KMS-11 (cell line): ENCODE results near the gene PNPLA7.
"Not testable (repeated sequence)": the region's sequence is repeated elsewhere in the genome, so short reads cannot be mapped to it uniquely, and the experiment has no call there.

Experiments used
- H2AFZ ChIP-seq: fragments of 200-600 bp; sonication (generic); 2 replicates; pipeline ENCODE4 v1.6.1; 2016; ENCODE audit warnings: antibody characterized with exemption, mixed run types, low read depth
- H3K27ac ChIP-seq: fragments of 200-600 bp; sonication (generic); 2 replicates; pipeline ENCODE4 v1.6.1; 2016; ENCODE audit warnings: mild to moderate bottlenecking, mixed run types
- H3K27me3 ChIP-seq: fragments of 200-600 bp; sonication (generic); 2 replicates; pipeline ENCODE4 v1.6.1; 2017; ENCODE audit warnings: mild to moderate bottlenecking, low read depth, mixed run types, moderate library complexity; ENCODE audit not compliant: insufficient read depth
- H3K36me3 ChIP-seq: fragments of 200-600 bp; sonication (generic); 2 replicates; pipeline ENCODE4 v1.6.1; 2017; ENCODE audit warnings: mild to moderate bottlenecking, mixed run types; ENCODE audit not compliant: insufficient read depth
- H3K4me1 ChIP-seq: fragments of 200-600 bp; sonication (generic); 2 replicates; pipeline ENCODE4 v1.6.1; 2016; ENCODE audit warnings: mild to moderate bottlenecking, low read depth, mixed run types; ENCODE audit not compliant: poor library complexity, severe bottlenecking
- H3K4me2 ChIP-seq: fragments of 200-600 bp; sonication (generic); 2 replicates; pipeline ENCODE4 v1.7.0; 2016; ENCODE audit warnings: mild to moderate bottlenecking, mixed run types
- H3K4me3 ChIP-seq: fragments of 200-600 bp; sonication (generic); IDR thresholded peaks from 2 replicates; pipeline ENCODE4 v1.6.1; 2017; ENCODE audit warnings: low read depth, low read length, mixed read lengths; ENCODE audit not compliant: insufficient read depth
- H3K79me2 ChIP-seq: fragments of 200-600 bp; sonication (generic); 2 replicates; pipeline ENCODE4 v1.6.1; 2016; ENCODE audit warnings: low read depth, mixed run types; ENCODE audit not compliant: insufficient read depth
- H3K9ac ChIP-seq: fragments of 200-600 bp; sonication (generic); 2 replicates; pipeline ENCODE4 v1.6.1; 2016; ENCODE audit warnings: mild to moderate bottlenecking, mixed run types
- H4K20me1 ChIP-seq: fragments of 200-600 bp; sonication (generic); 2 replicates; pipeline ENCODE4 v1.6.1; 2016; ENCODE audit warnings: mild to moderate bottlenecking, mixed run types; ENCODE audit not compliant: insufficient read depth
- TF ChIP-seq, protein P1 (sequence below): fragments of 200-600 bp; sonication (generic); conservative IDR thresholded peaks from 2 replicates; pipeline ENCODE4 v1.6.1; 2017; ENCODE audit warnings: low read depth, mild to moderate bottlenecking, antibody characterized with exemption, low read length, moderate library complexity, mixed read lengths

PNPLA7 gene

DNA sequence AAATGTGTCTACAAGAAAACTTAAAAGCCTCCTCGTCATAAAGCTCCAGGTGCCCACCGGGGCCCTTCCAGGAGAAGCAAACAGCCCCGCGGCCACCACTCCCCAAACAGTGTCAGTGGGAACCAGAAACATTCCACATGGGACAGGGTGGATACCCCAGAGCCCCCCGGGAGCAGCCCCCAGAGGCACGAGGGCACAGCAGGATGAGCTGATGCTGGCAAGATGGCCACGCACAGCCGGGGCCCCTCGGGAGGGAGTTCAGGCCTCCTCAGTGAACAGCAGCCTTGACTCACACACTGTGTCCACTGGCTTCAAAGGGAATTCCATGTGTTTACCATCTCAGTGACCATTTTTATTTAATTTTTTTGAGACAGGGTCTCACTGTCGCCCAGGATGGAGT is 137.8 kb downstream of the PNPLA7 start:
- Histone ChIP-seq H2AFZ (no peak overlapping the region), H3K4me2 (peak overlapping the region; percentile 39; the same call in 1 of the 2 replicates), H3K4me3 (no peak overlapping the region), H3K4me1 (peaks cover 22% of the 10 kb centered on the region), H3K79me2 (no peaks in the 10 kb centered on the region), H3K27ac (no peak overlapping the region), H3K27me3 (no peaks in the 10 kb centered on the region), H3K36me3 (no peaks in the 10 kb centered on the region), H3K9ac (no peak overlapping the region), H4K20me1 (no peaks in the 10 kb centered on the region)
- TF ChIP-seq, protein P1, sequence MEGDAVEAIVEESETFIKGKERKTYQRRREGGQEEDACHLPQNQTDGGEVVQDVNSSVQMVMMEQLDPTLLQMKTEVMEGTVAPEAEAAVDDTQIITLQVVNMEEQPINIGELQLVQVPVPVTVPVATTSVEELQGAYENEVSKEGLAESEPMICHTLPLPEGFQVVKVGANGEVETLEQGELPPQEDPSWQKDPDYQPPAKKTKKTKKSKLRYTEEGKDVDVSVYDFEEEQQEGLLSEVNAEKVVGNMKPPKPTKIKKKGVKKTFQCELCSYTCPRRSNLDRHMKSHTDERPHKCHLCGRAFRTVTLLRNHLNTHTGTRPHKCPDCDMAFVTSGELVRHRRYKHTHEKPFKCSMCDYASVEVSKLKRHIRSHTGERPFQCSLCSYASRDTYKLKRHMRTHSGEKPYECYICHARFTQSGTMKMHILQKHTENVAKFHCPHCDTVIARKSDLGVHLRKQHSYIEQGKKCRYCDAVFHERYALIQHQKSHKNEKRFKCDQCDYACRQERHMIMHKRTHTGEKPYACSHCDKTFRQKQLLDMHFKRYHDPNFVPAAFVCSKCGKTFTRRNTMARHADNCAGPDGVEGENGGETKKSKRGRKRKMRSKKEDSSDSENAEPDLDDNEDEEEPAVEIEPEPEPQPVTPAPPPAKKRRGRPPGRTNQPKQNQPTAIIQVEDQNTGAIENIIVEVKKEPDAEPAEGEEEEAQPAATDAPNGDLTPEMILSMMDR: no peak

DNA sequence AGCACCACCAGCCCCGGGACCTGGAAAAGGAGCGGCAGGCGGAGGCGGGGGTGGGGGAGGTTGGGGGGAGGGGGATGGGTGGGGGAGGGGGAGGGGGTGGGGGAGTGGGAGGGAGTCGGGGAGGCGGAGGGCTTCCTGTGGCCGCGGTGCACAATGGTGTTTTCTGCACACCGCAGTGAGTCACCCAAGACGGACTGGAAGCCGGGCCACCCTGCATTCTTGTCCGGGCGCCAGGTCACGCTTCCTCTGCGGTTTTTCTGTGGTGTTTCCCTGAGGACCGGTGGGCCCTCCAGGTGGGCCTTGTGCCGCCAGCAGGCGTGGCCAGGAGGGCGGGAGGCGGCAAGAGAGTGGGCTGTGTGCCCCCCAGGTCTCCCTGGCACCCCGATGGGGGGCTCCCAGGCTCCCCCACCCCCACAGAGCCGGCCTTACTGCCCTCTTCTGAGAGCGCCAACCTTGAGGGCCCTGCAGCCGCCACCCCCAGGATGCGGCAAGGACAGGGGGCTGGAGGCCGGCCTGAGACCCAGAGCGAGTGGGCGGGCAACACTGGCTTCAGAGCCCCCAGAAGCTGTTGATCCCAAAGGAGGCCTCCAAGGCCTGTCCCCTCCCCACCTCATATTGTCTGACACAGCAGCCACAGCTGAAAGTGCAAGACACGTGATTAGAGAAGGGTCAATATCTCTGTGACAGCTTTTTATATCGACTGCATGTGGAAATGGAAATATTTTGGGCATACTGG is 138.4 kb downstream of the PNPLA7 start:
- no peak overlapping the region for H3K4me3 ChIP-seq
- TF ChIP-seq, protein P1: no peak
- H3K9ac ChIP-seq: peak overlapping the region; percentile 41; the same call in 1 of the 2 replicates
- no peaks in the 10 kb centered on the region for H3K27me3 ChIP-seq
- peak overlapping the region; percentile 39; the same call in 1 of the 2 replicates for H3K4me2 ChIP-seq
- H3K4me1 ChIP-seq: peaks cover 22% of the 10 kb centered on the region
- H3K36me3 ChIP-seq: no peaks in the 10 kb centered on the region
- H3K79me2 ChIP-seq: no peaks in the 10 kb centered on the region
- peak overlapping the region; percentile 35; the same call in 1 of the 2 replicates for H3K27ac ChIP-seq
- H4K20me1 ChIP-seq: no peaks in the 10 kb centered on the region
- H2AFZ ChIP-seq: no peak overlapping the region

DNA sequence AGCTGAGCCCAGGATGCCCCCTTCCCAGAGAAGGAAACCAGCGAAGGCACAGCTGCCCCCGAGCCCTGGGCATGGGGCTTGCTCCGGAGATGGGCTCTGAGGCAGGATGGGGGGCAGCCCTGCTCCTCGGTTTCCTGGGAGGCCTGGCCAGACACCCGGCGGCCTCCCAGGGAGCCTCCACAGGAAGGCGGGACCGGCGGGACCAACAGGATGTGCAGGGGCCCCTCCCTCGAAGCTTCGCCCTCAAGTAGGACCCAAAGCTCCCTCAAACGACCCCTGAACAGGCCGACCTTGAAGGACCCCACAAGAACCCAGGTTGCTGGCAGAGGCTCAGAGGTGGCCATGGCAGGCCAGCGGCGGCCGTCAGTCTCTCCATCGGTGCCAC is 138.9 kb downstream of the PNPLA7 start:
- Histone ChIP-seq H3K4me2 (no peak overlapping the region; the same call in 1 of the 2 replicates), H3K36me3 (no peaks in the 10 kb centered on the region), H2AFZ (no peak overlapping the region), H3K9ac (no peak overlapping the region), H3K4me1 (peaks cover 22% of the 10 kb centered on the region), H4K20me1 (no peaks in the 10 kb centered on the region), H3K27me3 (no peaks in the 10 kb centered on the region), H3K79me2 (no peaks in the 10 kb centered on the region), H3K27ac (no peak overlapping the region), H3K4me3 (no peak overlapping the region)
- TF ChIP-seq, protein P1: no peak

DNA sequence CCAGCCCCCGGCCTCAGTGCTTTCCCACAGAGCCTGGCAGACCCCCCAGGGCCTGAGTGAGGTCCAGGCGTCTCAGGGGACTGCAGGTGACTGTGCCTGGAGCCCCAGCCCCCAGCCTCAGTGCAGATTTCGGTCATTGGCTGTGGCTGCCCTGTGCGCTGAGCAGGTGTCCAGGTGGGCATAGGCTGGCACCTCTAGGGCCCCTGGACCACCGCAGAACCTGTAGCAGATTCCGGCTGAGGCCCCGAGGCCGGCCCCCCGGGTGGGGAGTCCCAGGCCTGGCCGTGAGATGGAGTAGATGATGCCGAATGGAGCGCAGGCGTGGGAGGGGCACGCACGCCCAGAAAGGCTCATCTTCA is 139.3 kb downstream of the PNPLA7 start:
- H3K4me2 ChIP-seq: no peak overlapping the region; the same call in 1 of the 2 replicates

DNA sequence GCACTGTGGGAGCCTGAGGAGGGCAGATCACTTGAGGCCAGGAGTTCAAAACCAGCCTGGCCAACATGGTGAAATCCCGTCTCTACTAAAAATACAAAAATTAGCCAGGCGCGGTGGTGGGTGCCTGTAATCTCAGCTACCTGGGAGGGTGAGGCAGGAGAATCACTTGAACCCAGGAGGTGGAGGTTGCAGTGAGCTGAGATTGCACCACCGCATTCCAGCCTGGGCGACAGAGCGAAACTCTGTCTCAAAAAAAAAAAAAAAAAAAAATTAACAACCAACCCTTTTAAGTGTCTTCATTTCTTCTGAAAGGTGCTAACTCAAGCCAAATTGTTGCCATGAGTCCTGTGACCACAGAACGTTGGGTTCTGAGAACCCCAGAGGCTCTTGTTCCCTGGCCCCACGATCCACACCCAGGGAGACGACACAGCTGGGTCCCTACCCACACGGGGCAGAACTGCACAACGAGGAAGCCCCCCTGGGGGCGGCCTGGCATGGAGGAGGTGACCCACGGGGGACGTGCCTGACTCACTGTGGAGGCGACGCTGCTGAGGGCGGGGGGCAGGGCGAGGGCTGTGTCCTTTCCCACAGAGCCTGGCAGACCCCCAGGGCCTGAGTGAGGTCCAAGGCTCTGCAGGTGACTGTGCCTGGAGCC is 139.8 kb downstream of the PNPLA7 start:
- not testable (repeated sequence) for H3K36me3 ChIP-seq, H3K4me3 ChIP-seq, H2AFZ ChIP-seq, H3K79me2 ChIP-seq, H3K4me2 ChIP-seq, H4K20me1 ChIP-seq, H3K27me3 ChIP-seq, H3K9ac ChIP-seq
- Histone ChIP-seq H3K4me1 (peaks cover 22% of the 10 kb centered on the region), H3K27ac (peak overlapping the region; percentile 24; the same call in 1 of the 2 replicates)

More for the DNA sequence above, 139.3 kb downstream of the PNPLA7 start:
- Histone ChIP-seq H3K4me3 (no peak overlapping the region), H3K27ac (peak overlapping the region; percentile 24; the same call in 1 of the 2 replicates), H3K36me3 (no peaks in the 10 kb centered on the region), H3K9ac (no peak overlapping the region), H3K27me3 (no peaks in the 10 kb centered on the region), H3K4me1 (peaks cover 22% of the 10 kb centered on the region), H2AFZ (no peak overlapping the region), H3K79me2 (no peaks in the 10 kb centered on the region), H4K20me1 (no peaks in the 10 kb centered on the region)
- TF ChIP-seq, protein P1: no peak
